Lung microvascular endothelial cell (primary cell): ENCODE results near the gene GDF7. TPM values are rescaled to one million over a fixed set of nuclear protein-coding genes. Genes with fewer than 3 reads are reported as not detected.
"Not testable (repeated sequence)": the region's sequence is repeated elsewhere in the genome, so short reads cannot be mapped to it uniquely, and the experiment has no call there.

Source experiments
- DNase-seq, 2 donors: peaks; one replicate each; pipeline versions ENCODE4 v3.0.0 to v3.0.0-alpha.2; 2010; ENCODE audit warnings: low read depth in 2 of 2
- total RNA-seq: library from RNA; depleted of rRNA; stranded (reverse); fragments of >200 nt; gene quantifications from 2 replicates; pipeline ENCODE4 v1.2.1, GENCODE V29; 2014

The GDF7 gene
- total RNA-seq, 1 donor from 2014 or later, result 19.6 TPM

DNA sequence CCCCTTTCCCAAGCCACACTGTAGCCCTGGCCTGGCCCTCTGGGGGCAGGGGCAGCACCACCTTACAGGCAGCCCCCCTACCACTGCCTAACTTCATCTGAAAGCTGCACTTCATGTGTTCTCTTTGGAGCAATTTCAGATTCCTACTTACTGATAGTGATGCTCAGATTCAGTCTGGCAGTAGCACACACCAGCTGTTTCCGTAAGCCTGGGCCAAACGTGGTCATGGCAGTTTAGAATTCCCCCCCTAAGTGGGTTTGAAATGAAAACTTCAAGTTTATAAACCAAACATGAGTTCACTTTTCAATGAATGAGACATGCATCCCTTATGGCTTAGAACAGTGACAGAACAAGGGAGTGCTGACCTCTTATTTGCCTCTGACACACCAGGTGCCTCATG lies 29.4 kb downstream of the GDF7 start:
- no peak for DNase-seq

DNA sequence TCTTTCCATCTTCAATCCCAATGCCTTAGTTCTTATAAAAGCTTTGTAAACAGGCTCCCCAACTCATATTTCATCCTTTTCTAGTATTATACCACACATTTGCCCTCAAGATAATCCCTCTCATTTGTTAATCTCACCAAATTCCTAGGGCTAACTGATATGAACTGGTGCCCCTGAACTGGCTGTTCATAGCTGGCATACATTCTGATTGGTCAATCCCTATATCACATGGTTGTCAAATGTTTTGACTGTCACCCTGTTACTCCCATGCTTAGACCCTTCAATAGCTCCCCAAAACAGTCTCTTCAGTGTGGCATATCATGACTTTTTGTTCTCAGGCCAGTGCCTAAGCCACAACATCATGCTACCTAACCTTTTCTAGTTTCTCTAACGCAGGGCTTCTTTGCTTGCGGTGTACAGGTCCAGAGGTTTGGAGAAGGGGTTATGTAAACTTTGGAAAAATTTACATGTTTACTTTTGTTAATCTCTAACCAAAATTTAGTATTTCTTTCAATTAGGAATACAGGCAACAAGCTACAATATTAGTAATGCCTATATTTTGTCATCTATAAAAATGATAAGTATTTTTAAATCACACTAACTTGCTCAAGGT lies 30.5 kb downstream of the GDF7 start:
- no peak for DNase-seq

- DNase-seq, result peak; percentile 46 to 57
These were observed 32.1 kb downstream of the GDF7 start for GRCh38 chr2:20698916-20699613.

- peak in 1 of 2 donors; percentile 17 for DNase-seq
These were observed 35.6 kb downstream of the GDF7 start for GRCh38 chr2:20702563-20702962.

GRCh38 chr2:20704886-20705285 lies 37.9 kb downstream of the GDF7 start:
- DNase-seq, result no peak

- DNase-seq, result no peak
These were observed 39.3 kb downstream of the GDF7 start for GRCh38 chr2:20706217-20706616.

DNA sequence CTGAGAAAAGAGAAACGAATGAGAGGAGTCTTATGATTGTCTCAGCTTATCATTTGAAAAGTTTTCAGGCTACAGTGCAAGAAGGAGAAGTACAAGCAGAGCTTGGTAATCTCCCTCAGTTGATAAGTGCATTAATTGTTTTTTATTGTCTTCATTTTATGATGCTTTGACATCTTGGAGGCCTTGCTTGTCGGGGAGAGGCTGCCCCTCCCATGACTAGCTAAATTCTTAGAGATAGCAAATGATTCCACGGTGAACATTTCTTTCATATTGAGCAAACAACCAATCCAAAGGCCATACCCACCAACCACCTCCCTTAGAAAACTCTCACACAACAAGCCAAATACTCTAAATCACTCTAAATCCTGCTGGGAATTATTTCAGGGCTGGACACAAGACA lies 39.8 kb downstream of the GDF7 start:
- DNase-seq, result no peak

GRCh38 chr2:20707601-20708000 lies 40.7 kb downstream of the GDF7 start:
- no peak for DNase-seq

DNA sequence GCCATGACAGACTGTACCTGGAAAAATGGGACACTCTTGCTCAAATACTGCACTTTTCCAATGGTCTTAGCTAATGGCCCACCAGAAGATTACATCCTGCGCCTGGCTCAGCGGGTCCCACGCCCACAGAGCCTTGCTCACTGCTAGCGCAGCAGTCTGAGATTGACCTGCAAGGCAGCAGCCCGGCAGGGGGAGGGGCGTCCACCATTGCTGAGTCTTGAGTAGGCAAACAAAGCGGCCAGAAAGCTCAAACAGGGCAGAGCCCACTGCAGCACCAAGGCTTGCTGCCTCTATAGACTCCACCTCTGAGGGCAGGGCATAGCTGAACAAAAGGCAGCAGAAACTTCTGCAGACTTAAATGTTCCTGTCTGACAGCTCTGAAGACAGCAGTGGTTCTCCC lies 44.7 kb downstream of the GDF7 start:
- not testable (repeated sequence) for DNase-seq

DNA sequence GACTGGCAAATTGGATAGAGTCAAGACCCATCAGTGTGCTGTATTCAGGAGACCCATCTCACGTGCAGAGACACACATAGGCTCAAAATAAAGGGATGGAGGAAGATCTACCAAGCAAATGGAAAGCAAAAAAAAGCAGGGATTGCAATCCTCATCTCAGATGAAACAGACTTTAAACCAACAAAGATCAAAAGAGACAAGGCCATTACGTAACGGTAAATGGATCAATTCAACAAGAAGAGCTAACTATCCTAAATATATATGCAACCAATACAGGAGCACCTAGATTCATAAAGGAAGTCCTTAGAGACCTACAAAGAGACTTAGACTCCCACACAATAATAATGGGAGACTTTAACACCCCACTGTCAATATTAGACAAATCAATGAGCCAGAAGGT lies 46.6 kb downstream of the GDF7 start:
- not testable (repeated sequence) for DNase-seq

GRCh38 chr2:20714412-20714811 lies 47.5 kb downstream of the GDF7 start:
- not testable (repeated sequence) for DNase-seq

DNA sequence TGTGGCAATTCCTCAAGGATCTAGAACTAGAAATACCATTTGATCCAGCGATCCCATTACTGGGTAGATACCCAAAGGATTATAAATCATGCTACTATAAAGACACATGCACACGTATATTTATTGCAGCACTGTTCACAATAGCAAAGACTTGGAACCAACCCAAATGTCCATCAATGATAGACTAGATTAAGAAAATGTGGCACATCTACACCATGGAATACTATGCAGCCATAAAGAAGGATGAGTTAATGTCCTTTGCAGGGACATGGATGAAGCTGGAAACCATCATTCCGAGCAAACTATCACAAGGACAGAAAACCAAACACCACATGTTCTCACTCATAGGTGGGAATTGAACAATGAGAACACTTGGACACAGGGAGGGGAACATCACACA lies 49.2 kb downstream of the GDF7 start:
- DNase-seq, result not testable (repeated sequence)

GRCh38 chr2:20717641-20718040 lies 50.7 kb downstream of the GDF7 start:
- DNase-seq, result no peak

DNA sequence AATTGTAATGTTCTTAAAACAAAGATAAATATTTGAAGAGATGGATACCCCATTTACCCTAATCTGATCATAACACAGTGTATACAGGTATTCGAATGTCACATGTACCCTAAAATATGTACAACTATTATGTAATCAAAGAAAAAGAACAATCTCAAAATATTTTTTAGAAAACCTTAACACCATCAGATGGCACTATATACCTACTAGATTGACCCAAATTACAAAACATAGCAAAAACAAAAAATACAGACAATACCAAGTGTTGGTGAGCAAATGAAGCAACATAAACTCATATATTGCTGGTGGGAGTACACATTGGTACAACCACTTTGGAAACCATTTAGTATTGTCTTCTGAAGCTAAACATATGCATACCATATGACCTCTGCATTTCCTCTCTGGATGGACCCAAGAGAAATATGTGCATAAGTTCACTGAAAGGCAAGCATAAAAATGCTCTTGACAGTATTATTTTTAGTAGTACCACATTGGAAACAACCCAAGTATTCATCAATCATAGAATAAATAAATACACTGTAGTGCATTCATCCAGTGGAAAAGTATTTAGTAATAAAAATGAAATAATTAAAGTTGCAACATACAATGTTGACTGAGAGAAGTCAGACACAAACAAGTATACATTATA lies 55.8 kb downstream of the GDF7 start:
- peak in 1 of 2 donors; percentile 25 for DNase-seq

- DNase-seq, result peak; percentile 56 to 59
These were observed 56.6 kb downstream of the GDF7 start for GRCh38 chr2:20723543-20723942.

- no peak for DNase-seq
These were observed 57.6 kb downstream of the GDF7 start for GRCh38 chr2:20724500-20725053.

DNA sequence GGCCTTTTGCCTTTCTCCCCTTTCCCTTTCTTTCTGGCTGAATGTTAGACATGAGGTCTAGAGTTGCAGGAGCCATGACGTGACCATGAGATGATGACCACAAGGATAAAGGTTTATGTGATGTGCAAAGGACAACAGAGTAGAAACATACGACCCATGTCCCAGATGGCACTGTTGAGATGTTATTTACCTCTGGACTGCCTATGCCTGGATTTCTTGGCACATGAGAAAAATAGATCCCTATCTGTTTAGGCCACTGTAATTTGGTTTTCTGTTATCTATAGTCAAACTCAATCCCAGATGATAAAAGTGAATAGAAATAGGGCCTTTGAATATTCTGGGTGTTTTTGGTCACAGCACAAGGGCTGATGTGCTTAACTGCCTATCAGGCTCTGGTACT lies 58.8 kb downstream of the GDF7 start:
- DNase-seq, result no peak

- no peak for DNase-seq
These were observed 60.0 kb downstream of the GDF7 start for GRCh38 chr2:20726913-20727312.

GRCh38 chr2:20728114-20728758 lies 61.3 kb downstream of the GDF7 start:
- peak; percentile 79 to 80 for DNase-seq
